Measurements from ENCODE around the gene TJP3. TPM values are rescaled to one million over a fixed set of nuclear protein-coding genes. Genes with fewer than 3 reads are reported as not detected.
"Not testable (repeated sequence)": the region's sequence is repeated elsewhere in the genome, so short reads cannot be mapped to it uniquely, and the experiment has no call there.

Gene TJP3
- total RNA-seq, 1 experiment from 2014 or later: not detected

DNA sequence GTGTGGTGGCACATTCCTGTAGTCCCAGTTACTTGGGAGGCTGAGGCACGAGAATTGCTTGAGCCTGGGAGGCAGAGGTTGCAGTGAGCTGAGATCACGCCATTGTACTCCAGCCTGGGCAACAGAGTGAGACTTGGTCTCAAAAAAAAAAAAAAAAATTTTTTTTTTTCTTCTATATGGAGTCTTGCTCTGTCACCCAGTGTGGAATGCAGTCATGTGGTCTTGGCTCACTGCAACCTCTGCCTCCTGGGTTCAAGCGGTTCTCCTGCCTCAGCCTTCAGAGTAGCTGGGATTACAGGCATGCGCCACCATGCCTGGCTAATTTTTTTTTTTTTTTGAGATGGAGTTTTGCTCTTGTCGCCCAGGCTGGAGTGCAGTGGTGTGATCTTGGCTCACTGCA is 57.6 kb downstream of the TJP3 start:
- H3K9me2 ChIP-seq (replicated peaks; ENCODE audit: insufficient read depth, low read length); H3K9ac ChIP-seq (ENCODE audit: low read length); H3K4me3 ChIP-seq (ENCODE audit: low read length); H3K9me3 ChIP-seq (ENCODE audit: low read length); H4K20me1 ChIP-seq (ENCODE audit: insufficient read depth, low read depth, low read length); H3K27me3 ChIP-seq (ENCODE audit: low read length); H3K4me2 ChIP-seq (ENCODE audit: low read depth, low read length, poor library complexity, severe bottlenecking); H2AFZ ChIP-seq (ENCODE audit: low read length); DNase-seq; H3K36me3 ChIP-seq (ENCODE audit: insufficient read depth, low read length); H3K27ac ChIP-seq (ENCODE audit: low read length): not testable (repeated sequence)
- H3K4me1 ChIP-seq (ENCODE audit: low read length): peaks cover 13% of the 10 kb centered on the region
- peaks cover 12% of the 10 kb centered on the region for H3K79me2 ChIP-seq (ENCODE audit: low read length)

DNA sequence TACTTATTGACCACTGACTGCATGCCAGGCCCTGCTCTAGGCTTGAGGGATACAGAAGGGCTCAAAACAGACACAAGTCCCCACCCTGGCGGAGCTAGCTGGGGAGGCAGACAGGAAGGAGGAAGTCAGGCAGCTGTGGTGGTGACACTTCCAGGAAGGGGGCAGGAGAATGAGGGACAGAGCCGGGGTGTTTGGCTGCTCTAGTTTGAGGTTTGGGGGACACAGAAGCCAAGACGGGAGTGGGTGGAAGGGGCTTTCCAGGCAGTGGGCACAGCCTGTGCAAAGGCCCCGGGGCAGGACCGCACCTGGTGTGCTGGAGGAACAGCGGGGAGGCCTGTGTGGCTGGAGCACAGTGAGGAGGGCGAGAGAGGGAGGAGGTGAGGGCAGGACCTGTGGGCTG is 58.3 kb downstream of the TJP3 start:
- no peak overlapping the region for H3K27ac ChIP-seq (ENCODE audit: low read length)
- no peak overlapping the region for H2AFZ ChIP-seq (ENCODE audit: low read length)
- no peaks in the 10 kb centered on the region for H3K9me2 ChIP-seq (replicated peaks; ENCODE audit: insufficient read depth, low read length)
- H3K4me3 ChIP-seq (ENCODE audit: low read length): no peak overlapping the region
- H3K4me1 ChIP-seq (ENCODE audit: low read length): peaks cover 10% of the 10 kb centered on the region
- no peaks in the 10 kb centered on the region for H3K36me3 ChIP-seq (ENCODE audit: insufficient read depth, low read length)
- peaks cover 5% of the 10 kb centered on the region for H3K79me2 ChIP-seq (ENCODE audit: low read length)
- H4K20me1 ChIP-seq (ENCODE audit: insufficient read depth, low read depth, low read length): no peaks in the 10 kb centered on the region
- H3K4me2 ChIP-seq (ENCODE audit: low read depth, low read length, poor library complexity, severe bottlenecking): no peak overlapping the region
- no peaks in the 10 kb centered on the region for H3K9me3 ChIP-seq (ENCODE audit: low read length)
- H3K9ac ChIP-seq (ENCODE audit: low read length): no peak overlapping the region
- H3K27me3 ChIP-seq (ENCODE audit: low read length): no peaks in the 10 kb centered on the region
- no peak for DNase-seq

DNA sequence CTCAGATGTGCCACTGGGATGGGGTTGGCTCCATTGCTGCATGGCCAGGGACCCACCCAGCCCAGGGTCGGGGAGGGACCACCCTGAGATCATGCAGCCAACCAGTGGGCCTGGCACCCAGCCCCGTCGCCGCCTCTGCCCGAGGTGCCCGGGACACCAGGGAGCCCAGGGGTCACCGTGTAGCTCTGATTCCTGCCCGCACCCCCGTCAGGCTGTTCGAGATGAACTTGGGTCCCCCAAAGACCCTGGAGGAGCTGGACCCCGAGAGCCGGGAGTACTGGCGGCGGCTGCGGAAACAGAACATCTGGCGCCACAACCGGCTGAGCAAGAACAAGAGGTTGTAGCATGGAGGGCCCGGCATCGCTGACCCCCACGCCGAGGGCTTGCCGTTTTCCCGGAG is 58.9 kb downstream of the TJP3 start:
- Histone ChIP-seq H3K9ac (ENCODE audit: low read length) (no peak overlapping the region), H3K79me2 (ENCODE audit: low read length) (peaks cover 5% of the 10 kb centered on the region), H3K36me3 (ENCODE audit: insufficient read depth, low read length) (no peaks in the 10 kb centered on the region), H3K27ac (ENCODE audit: low read length) (no peak overlapping the region), H3K9me2 (replicated peaks; ENCODE audit: insufficient read depth, low read length) (no peaks in the 10 kb centered on the region), H3K27me3 (ENCODE audit: low read length) (no peaks in the 10 kb centered on the region), H2AFZ (ENCODE audit: low read length) (no peak overlapping the region), H3K4me3 (ENCODE audit: low read length) (no peak overlapping the region), H4K20me1 (ENCODE audit: insufficient read depth, low read depth, low read length) (no peaks in the 10 kb centered on the region), H3K4me1 (ENCODE audit: low read length) (peaks cover 6% of the 10 kb centered on the region), H3K9me3 (ENCODE audit: low read length) (no peaks in the 10 kb centered on the region), H3K4me2 (ENCODE audit: low read depth, low read length, poor library complexity, severe bottlenecking) (no peak overlapping the region)
- no peak for DNase-seq

DNA sequence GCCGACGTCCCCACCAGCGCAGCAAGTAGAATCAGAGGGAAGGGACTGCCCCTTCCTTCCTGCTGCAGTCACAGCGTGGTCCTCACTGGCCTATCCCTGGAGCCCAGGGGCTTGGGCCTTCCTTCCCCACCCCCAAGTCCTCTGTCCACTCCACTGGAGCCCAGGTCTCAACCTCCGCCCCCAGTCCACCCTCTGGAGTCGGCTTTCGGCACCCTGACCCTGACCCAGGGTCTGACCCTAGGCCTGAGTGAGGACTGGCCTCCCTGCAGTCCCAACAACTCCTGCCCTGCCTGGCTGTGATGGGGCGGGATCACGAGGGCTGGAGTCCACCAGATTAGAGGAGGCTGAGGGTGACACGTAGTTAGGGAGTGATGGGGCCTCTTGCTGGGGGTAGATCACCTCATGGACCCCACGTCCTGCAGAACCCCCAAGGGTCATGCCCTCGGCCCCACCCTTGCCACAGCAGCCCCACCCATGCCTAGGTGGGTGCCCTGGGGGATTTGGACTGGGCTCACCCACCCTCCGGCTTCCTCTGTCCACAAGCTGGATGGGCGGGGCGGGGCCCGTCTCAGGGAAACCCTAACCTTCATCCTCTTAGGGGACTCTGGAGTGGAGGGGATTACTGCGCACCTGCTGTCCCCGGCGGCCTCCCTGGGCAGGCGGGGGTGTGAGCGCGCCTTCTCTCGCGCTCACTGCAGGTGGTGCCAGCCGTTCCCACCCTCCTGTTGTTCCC is 60.0 kb downstream of the TJP3 start:
- Histone ChIP-seq H3K4me3 (ENCODE audit: low read length) (no peak overlapping the region), H4K20me1 (ENCODE audit: insufficient read depth, low read depth, low read length) (no peaks in the 10 kb centered on the region), H3K9me3 (ENCODE audit: low read length) (no peaks in the 10 kb centered on the region), H2AFZ (ENCODE audit: low read length) (no peak overlapping the region), H3K27me3 (ENCODE audit: low read length) (no peaks in the 10 kb centered on the region), H3K4me2 (ENCODE audit: low read depth, low read length, poor library complexity, severe bottlenecking) (no peak overlapping the region), H3K36me3 (ENCODE audit: insufficient read depth, low read length) (no peaks in the 10 kb centered on the region), H3K27ac (ENCODE audit: low read length) (no peak overlapping the region), H3K9me2 (replicated peaks; ENCODE audit: insufficient read depth, low read length) (no peaks in the 10 kb centered on the region), H3K79me2 (ENCODE audit: low read length) (peaks cover 3% of the 10 kb centered on the region), H3K9ac (ENCODE audit: low read length) (no peak overlapping the region), H3K4me1 (ENCODE audit: low read length) (peaks cover 3% of the 10 kb centered on the region)
- no peak for DNase-seq

DNA sequence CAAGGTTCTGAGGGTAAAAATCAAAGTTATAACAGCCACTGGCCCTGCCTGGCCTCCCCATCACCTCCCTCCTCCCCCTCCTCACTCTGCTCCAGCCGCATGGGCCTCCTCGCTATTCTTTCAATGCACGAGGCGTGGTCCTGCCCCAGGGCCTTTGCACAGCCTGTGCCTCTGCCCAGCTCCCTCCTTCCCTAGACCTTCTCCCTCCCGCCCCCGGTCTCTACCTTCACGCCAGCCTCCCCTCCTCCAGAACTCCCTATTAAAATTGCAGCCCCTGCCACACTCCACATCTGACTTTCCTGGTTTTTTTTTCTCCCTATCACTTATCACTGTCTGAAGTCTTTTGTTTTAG is 60.5 kb downstream of the TJP3 start:
- Histone ChIP-seq H3K27ac (ENCODE audit: low read length) (no peak overlapping the region), H3K4me1 (ENCODE audit: low read length) (no peaks in the 10 kb centered on the region), H3K27me3 (ENCODE audit: low read length) (no peaks in the 10 kb centered on the region), H2AFZ (ENCODE audit: low read length) (no peak overlapping the region), H3K79me2 (ENCODE audit: low read length) (no peaks in the 10 kb centered on the region), H3K9ac (ENCODE audit: low read length) (no peak overlapping the region), H3K4me3 (ENCODE audit: low read length) (no peak overlapping the region), H3K36me3 (ENCODE audit: insufficient read depth, low read length) (no peaks in the 10 kb centered on the region), H3K9me3 (ENCODE audit: low read length) (no peaks in the 10 kb centered on the region), H3K4me2 (ENCODE audit: low read depth, low read length, poor library complexity, severe bottlenecking) (no peak overlapping the region), H3K9me2 (replicated peaks; ENCODE audit: insufficient read depth, low read length) (no peaks in the 10 kb centered on the region), H4K20me1 (ENCODE audit: insufficient read depth, low read depth, low read length) (no peaks in the 10 kb centered on the region)
- DNase-seq: no peak

DNA sequence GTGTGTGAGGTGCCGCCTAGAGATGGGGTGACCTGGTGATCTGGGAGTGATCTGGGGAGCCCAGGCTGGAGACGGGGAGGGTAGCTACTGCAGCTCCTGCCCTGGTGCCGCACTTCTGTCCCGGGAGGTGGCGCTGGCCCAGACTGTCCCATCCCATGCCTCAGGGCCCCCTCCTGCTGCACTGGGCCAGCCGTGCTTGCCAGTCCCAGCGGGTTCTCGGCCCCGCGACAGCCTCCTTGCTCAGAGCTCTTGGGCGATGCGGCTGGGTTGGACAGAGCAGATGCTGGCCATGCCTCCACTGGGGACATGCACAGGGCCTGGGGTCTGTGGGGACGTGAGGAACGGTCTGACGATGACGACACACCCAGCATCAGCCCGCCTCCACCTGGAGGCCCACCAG is 61.3 kb downstream of the TJP3 start:
- Histone ChIP-seq H2AFZ (ENCODE audit: low read length) (no peak overlapping the region), H4K20me1 (ENCODE audit: insufficient read depth, low read depth, low read length) (no peaks in the 10 kb centered on the region), H3K9ac (ENCODE audit: low read length) (no peak overlapping the region), H3K4me2 (ENCODE audit: low read depth, low read length, poor library complexity, severe bottlenecking) (no peak overlapping the region), H3K9me2 (replicated peaks; ENCODE audit: insufficient read depth, low read length) (no peaks in the 10 kb centered on the region), H3K27me3 (ENCODE audit: low read length) (no peaks in the 10 kb centered on the region), H3K4me3 (ENCODE audit: low read length) (no peak overlapping the region), H3K27ac (ENCODE audit: low read length) (no peak overlapping the region), H3K79me2 (ENCODE audit: low read length) (no peaks in the 10 kb centered on the region), H3K4me1 (ENCODE audit: low read length) (no peaks in the 10 kb centered on the region), H3K36me3 (ENCODE audit: insufficient read depth, low read length) (no peaks in the 10 kb centered on the region), H3K9me3 (ENCODE audit: low read length) (no peaks in the 10 kb centered on the region)
- DNase-seq: no peak

DNA sequence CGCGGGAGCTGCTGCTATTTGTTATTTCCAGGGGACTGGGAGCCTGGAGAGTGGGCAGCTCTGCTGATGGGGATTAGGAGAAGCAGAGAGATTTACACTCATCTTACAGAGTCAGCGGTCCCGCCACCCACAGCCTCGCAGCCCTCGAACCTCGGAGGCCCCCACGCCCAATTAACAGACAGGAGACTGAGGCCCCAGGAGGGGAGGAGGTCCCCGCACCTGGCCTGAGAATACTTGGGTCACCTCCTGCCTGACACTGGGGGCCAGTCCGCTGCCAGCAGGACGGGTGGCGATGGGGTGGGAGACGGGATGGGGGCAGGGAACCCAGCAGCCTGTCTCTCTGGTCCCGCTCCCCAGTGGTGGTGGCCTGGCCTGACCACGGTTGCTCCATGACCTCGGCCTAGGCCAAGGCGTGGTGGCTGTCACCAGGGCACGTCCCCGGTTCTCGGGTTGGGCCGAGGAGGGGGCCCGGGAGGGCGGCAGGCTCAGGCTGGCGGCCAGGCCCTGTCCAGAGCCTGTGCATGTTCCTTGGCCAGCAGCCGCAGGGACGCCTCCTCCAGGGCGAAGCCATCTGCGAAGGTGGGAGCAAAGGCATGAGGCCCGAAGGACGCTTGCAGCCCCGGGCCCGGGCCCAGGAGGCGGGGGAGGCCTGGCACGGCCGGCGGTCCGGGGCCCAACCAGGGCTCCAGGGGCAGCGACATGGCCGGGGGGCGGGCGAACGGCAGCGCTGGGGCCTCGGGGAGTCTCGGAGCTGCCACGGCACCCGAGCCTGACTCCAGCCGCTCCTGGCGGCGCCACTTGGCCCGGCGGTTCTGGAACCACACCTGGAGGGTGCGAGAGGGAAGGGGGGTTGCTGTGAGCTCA is 62.2 kb downstream of the TJP3 start:
- H2AFZ ChIP-seq (ENCODE audit: low read length): no peak overlapping the region
- H3K4me1 ChIP-seq (ENCODE audit: low read length): no peaks in the 10 kb centered on the region
- no peaks in the 10 kb centered on the region for H3K9me3 ChIP-seq (ENCODE audit: low read length)
- H3K4me2 ChIP-seq (ENCODE audit: low read depth, low read length, poor library complexity, severe bottlenecking): no peak overlapping the region
- H3K4me3 ChIP-seq (ENCODE audit: low read length): no peak overlapping the region
- no peak for DNase-seq
- no peaks in the 10 kb centered on the region for H4K20me1 ChIP-seq (ENCODE audit: insufficient read depth, low read depth, low read length)
- H3K36me3 ChIP-seq (ENCODE audit: insufficient read depth, low read length): no peaks in the 10 kb centered on the region
- no peaks in the 10 kb centered on the region for H3K9me2 ChIP-seq (replicated peaks; ENCODE audit: insufficient read depth, low read length)
- no peak overlapping the region for H3K27ac ChIP-seq (ENCODE audit: low read length)
- H3K79me2 ChIP-seq (ENCODE audit: low read length): no peaks in the 10 kb centered on the region
- no peaks in the 10 kb centered on the region for H3K27me3 ChIP-seq (ENCODE audit: low read length)
- H3K9ac ChIP-seq (ENCODE audit: low read length): no peak overlapping the region

DNA sequence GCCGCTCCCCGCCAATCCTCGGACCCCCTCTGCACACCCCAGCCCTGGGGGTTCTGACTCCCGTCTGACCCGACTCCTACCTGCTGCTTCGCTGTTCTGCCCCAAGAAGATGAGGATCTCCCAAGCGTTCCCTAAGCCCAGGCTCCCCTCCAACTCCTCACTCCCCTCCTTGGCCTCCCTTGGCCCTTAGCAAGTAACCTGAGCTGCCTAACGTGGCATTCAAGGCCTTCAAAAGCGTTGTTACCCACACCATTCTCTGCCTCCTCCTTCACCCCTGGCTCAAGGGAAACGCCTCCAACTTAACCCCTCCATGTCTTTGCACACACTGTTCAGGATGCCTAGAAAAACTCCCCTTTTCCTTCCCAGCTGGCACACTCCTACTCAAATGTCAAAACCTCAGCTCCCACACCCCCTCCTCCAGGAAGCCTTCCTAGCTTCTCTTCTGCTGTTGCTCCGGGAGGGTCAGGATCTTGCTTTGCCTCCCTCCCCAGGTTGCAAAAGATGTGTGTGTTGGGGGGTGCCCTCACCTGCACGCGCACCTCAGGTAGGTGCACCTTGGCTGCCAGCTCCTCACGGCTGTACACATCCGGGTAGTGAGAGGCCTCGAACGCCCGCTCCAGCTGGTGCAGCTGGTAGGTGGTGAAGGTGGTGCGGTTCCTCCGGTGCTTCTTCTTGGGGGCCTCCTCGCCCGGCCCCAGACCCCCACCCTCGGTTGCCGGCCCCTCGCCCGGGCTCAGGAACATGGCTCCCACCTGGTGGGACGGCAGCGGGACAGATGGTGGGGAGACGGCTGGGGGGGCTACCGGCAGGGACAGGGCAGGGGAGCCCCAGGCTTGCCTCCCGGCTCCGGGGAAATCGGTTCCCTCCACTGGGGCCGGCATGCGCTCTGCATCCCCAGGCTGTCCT is 63.1 kb downstream of the TJP3 start:
- Histone ChIP-seq H3K27me3 (ENCODE audit: low read length) (no peaks in the 10 kb centered on the region), H3K36me3 (ENCODE audit: insufficient read depth, low read length) (no peaks in the 10 kb centered on the region), H3K9me2 (replicated peaks; ENCODE audit: insufficient read depth, low read length) (no peaks in the 10 kb centered on the region), H3K4me2 (ENCODE audit: low read depth, low read length, poor library complexity, severe bottlenecking) (no peak overlapping the region), H3K9me3 (ENCODE audit: low read length) (no peaks in the 10 kb centered on the region), H3K27ac (ENCODE audit: low read length) (no peak overlapping the region), H3K4me3 (ENCODE audit: low read length) (no peak overlapping the region), H3K4me1 (ENCODE audit: low read length) (no peaks in the 10 kb centered on the region), H3K79me2 (ENCODE audit: low read length) (no peaks in the 10 kb centered on the region), H4K20me1 (ENCODE audit: insufficient read depth, low read depth, low read length) (no peaks in the 10 kb centered on the region), H3K9ac (ENCODE audit: low read length) (no peak overlapping the region), H2AFZ (ENCODE audit: low read length) (no peak overlapping the region)
- no peak for DNase-seq

All from Karpas-422 (cell line).